Tibial nerve (tissue), 4 donors: Measurements from ENCODE around the gene BHLHE40. TPM values are rescaled to one million over a fixed set of nuclear protein-coding genes. Genes with fewer than 3 reads are reported as not detected.

Experiments
- DNase-seq, 2 donors: peaks; one replicate each; pipeline ENCODE4 v3.0.0-alpha.2; 2019; ENCODE audit warnings: low spot score in 2 of 2
- H3K27ac ChIP-seq, 4 donors: fragments of 200-600 bp; sonication (generic) in 3 of 4; one replicate each; pipeline ENCODE4 v1.5.1; 2017 to 2019; ENCODE audit warnings: mild to moderate bottlenecking in 1 of 4
- H3K27me3 ChIP-seq, 2 donors: fragments of 200-600 bp; sonication (generic) in 1 of 2; one replicate each; pipeline versions ENCODE4 v1.5.1 to v1.6.0; 2017 to 2019
- H3K36me3 ChIP-seq, 3 donors: fragments of 200-600 bp; sonication (generic); one replicate each; pipeline ENCODE4 v1.5.1; 2018 to 2019
- H3K4me1 ChIP-seq, 4 donors: fragments of 200-600 bp; sonication (generic) in 3 of 4; one replicate each; pipeline ENCODE4 v1.5.1; 2017 to 2019
- H3K4me3 ChIP-seq, 4 donors: fragments of 200-600 bp; sonication (generic) in 3 of 4; one replicate each; pipeline ENCODE4 v1.5.1; 2017 to 2019; ENCODE audit warnings: mild to moderate bottlenecking in 1 of 4, moderate library complexity in 1 of 4
- H3K9me3 ChIP-seq, 4 donors: fragments of 200-600 bp; sonication (generic) in 3 of 4; one replicate each; pipeline ENCODE4 v1.5.1; 2017 to 2019
- CTCF ChIP-seq, 5 experiments: fragments of 200-600 bp in 3 of 5; fragments of 450-650 bp in 2 of 5; sonication (generic) in 3 of 5; IDR thresholded peaks; one replicate each; pipeline ENCODE4 v1.5.1; 2016 to 2019; ENCODE audit warnings: antibody characterized with exemption in 5 of 5, mild to moderate bottlenecking in 3 of 5, moderate library complexity in 2 of 5
- EP300 ChIP-seq, 2 donors: sonication (generic); formaldehyde crosslinking; IDR thresholded peaks; one replicate each; pipeline ENCODE4 v1.6.1; 2017; ENCODE audit warnings: antibody characterized with exemption in 2 of 2, mild to moderate bottlenecking in 1 of 2
- POLR2A ChIP-seq, 2 donors: fragments of 450-650 bp; IDR thresholded peaks; one replicate each; pipeline ENCODE4 v1.6.1; 2017; ENCODE audit warnings: antibody characterized with exemption in 2 of 2, mild to moderate bottlenecking in 2 of 2, moderate library complexity in 2 of 2
- WGBS, 2 donors: methylation state at CpG; one replicate each; pipeline ENCODE4 v1.1.5; 2018; 5-methylcytosine and 5-hydroxymethylcytosine counted together
- total RNA-seq, 4 donors: library from RNA; depleted of rRNA; stranded (reverse); fragments of >200 nt; gene quantifications; one replicate each; pipeline ENCODE4 v1.1.0, GENCODE V29; 2016

Gene BHLHE40
- total RNA-seq, 4 donors from 2014 or later = 44.1 to 61.4 (median 53.7) TPM

- TF ChIP-seq EP300 (IDR thresholded peaks at IDR 0.05) = no peak
- no peak for TF ChIP-seq POLR2A (IDR thresholded peaks at IDR 0.05)
- no peak for TF ChIP-seq CTCF (IDR thresholded peaks at IDR 0.05)
- no peak overlapping the region for H3K4me3 ChIP-seq
- H3K9me3 ChIP-seq = no peaks in the 10 kb centered on the region
- 75 to 76% methylated on average over 11 of the region's 11 CpGs for WGBS, 2 donors
- no peaks in the 10 kb centered on the region for H3K36me3 ChIP-seq
- no peak for DNase-seq
- no peaks in the 10 kb centered on the region for H3K27me3 ChIP-seq
- H3K4me1 ChIP-seq = peaks cover 0 to 50% (median 23%) of the 10 kb centered on the region in 4 donors
- H3K27ac ChIP-seq = peak overlapping the region; percentile 27 to 86 (median 62)
Observed at GRCh38 chr3:5016211-5017161, 37.2 kb downstream of the BHLHE40 start.

DNA sequence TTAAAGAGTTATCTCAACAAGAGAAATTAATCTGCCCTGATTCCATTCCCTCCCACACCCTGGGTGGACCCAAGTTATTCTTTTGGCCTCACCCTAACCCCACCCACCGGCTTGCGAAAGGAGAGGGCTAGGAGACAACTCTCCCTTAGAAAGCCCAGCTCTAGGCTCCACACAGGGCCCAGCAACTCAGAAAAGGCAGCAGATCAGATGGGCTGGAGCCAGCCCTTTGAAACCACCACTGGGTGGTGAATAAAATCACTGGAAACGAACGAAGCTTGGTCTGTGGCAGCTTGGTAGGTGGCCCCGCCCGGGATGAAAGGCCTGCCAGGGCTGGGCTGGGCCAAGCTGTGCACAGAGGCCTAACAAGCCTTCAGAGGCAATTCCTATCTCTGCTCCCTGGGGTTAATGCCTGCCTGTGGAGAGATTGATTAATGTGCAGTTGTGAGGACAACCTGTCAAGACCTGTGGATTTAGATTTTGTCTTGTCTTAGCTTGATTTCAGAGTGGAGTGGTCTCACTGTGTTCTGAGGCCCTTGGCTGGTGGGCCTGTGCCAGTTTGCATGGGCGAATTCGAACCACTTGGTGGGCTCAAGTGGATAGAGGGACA lies 38.8 kb downstream of the BHLHE40 start:
- peak; percentile 67 to 77 for DNase-seq
- TF ChIP-seq CTCF (IDR thresholded peaks at IDR 0.05) (peak in 1 of 5 experiments; percentile 17), POLR2A (IDR thresholded peaks at IDR 0.05) (no peak), EP300 (IDR thresholded peaks at IDR 0.05) (peak in 1 of 2 donors; percentile 66)
- Histone ChIP-seq H3K9me3 (no peaks in the 10 kb centered on the region), H3K27ac (peak overlapping the region; percentile 46 to 86 (median 70)), H3K27me3 (no peaks in the 10 kb centered on the region), H3K36me3 (no peaks in the 10 kb centered on the region), H3K4me3 (no peak overlapping the region), H3K4me1 (peaks cover 0 to 50% (median 19%) of the 10 kb centered on the region in 4 donors)
- WGBS, 2 donors = 38 to 43% methylated on average over 8 of the region's 8 CpGs

- DNase-seq = no peak
- WGBS, 2 donors = 87 to 89% methylated on average over 19 of the region's 19 CpGs
- TF ChIP-seq POLR2A (IDR thresholded peaks at IDR 0.05) = no peak
- TF ChIP-seq CTCF (IDR thresholded peaks at IDR 0.05) = no peak
- no peak for TF ChIP-seq EP300 (IDR thresholded peaks at IDR 0.05)
- peaks cover 0 to 41% (median 18%) of the 10 kb centered on the region in 4 donors for H3K4me1 ChIP-seq
- no peaks in the 10 kb centered on the region for H3K27me3 ChIP-seq
- H3K4me3 ChIP-seq = no peak overlapping the region
- H3K9me3 ChIP-seq = no peaks in the 10 kb centered on the region
- peak overlapping the region in 2 of 4 donors; percentile 40 to 73 for H3K27ac ChIP-seq
- no peaks in the 10 kb centered on the region for H3K36me3 ChIP-seq
Observed at GRCh38 chr3:5019411-5020241, 40.4 kb downstream of the BHLHE40 start.

GRCh38 chr3:5020242-5020722 lies 41.0 kb downstream of the BHLHE40 start:
- 82 to 86% methylated on average over 7 of the region's 7 CpGs for WGBS, 2 donors
- Histone ChIP-seq H3K4me3 (no peak overlapping the region), H3K9me3 (no peaks in the 10 kb centered on the region), H3K36me3 (no peaks in the 10 kb centered on the region), H3K27ac (peak overlapping the region in 2 of 4 donors; percentile 40 to 73), H3K4me1 (peaks cover 0 to 41% (median 18%) of the 10 kb centered on the region in 4 donors), H3K27me3 (no peaks in the 10 kb centered on the region)
- TF ChIP-seq EP300 (IDR thresholded peaks at IDR 0.05) = no peak
- TF ChIP-seq POLR2A (IDR thresholded peaks at IDR 0.05) = no peak
- TF ChIP-seq CTCF (IDR thresholded peaks at IDR 0.05) = no peak
- no peak for DNase-seq
